ENCODE data around the gene NFIB. TPM values are rescaled to one million over a fixed set of nuclear protein-coding genes. Genes with fewer than 3 reads are reported as not detected.

Gene NFIB
- total and polyA plus RNA-seq, 2 donors (not counting 1 experiment from before 2014, with no cell fraction given): 29.3 to 36.3 TPM

DNA sequence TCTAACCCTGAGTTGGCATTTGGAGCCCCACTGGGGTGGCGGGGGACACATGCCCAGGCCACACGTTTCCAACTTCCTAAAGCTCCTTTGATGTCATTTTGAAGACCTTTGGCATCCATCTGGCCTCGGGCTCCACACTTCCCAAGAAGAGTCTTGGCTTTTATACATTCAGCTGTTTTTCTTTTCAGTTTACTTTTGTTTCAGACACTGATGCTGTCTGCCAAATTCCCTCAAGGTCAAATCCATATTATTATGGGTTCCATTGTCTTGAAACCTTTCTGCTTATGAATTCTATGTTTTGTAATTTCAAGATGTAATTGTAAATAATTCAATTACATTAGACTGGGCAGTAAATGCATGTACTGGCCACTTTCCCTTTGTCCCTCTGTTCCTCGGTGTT lies 23.7 kb upstream of the NFIB start:
- Histone ChIP-seq H3K27ac (ENCODE audit: insufficient read depth, low read length) (no peak overlapping the region), H4K20me1 (ENCODE audit: control insufficient read depth, extremely low read depth, insufficient read depth, low read length) (no peaks in the 10 kb centered on the region), H3K36me3 (ENCODE audit: control insufficient read depth, insufficient read depth, low read length) (no peaks in the 10 kb centered on the region), H3K4me1 (ENCODE audit: control insufficient read depth, extremely low read depth, insufficient read depth, low read length) (no peaks in the 10 kb centered on the region), H3K79me2 (ENCODE audit: control insufficient read depth, insufficient read depth, low read length) (no peaks in the 10 kb centered on the region), H3K9me3 (ENCODE audit: control insufficient read depth, insufficient read depth, low read depth, low read length) (no peaks in the 10 kb centered on the region), H3K4me2 (ENCODE audit: extremely low read depth, insufficient read depth, low read length) (no peak overlapping the region), H3K9ac (ENCODE audit: insufficient read depth, low read length) (no peak overlapping the region), H2AFZ (ENCODE audit: low read length) (no peak overlapping the region), H3K4me3 (replicated peaks in 1 of 4; ENCODE audit: control extremely low read depth in 1 of 4, insufficient read depth in 1 of 4, low read depth in 3 of 4, low read length in 4 of 4) (no peak overlapping the region), H3K27me3 (ENCODE audit: control insufficient read depth, insufficient read depth, low read length) (peaks cover 22% of the 10 kb centered on the region)
- TF ChIP-seq EZH2 (IDR thresholded peaks at IDR 0.05; ENCODE audit: low read length, missing control alignments): no peak
- TF ChIP-seq, protein P1, sequence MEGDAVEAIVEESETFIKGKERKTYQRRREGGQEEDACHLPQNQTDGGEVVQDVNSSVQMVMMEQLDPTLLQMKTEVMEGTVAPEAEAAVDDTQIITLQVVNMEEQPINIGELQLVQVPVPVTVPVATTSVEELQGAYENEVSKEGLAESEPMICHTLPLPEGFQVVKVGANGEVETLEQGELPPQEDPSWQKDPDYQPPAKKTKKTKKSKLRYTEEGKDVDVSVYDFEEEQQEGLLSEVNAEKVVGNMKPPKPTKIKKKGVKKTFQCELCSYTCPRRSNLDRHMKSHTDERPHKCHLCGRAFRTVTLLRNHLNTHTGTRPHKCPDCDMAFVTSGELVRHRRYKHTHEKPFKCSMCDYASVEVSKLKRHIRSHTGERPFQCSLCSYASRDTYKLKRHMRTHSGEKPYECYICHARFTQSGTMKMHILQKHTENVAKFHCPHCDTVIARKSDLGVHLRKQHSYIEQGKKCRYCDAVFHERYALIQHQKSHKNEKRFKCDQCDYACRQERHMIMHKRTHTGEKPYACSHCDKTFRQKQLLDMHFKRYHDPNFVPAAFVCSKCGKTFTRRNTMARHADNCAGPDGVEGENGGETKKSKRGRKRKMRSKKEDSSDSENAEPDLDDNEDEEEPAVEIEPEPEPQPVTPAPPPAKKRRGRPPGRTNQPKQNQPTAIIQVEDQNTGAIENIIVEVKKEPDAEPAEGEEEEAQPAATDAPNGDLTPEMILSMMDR (conservative IDR thresholded peaks at IDR 0.05 in 1 of 2, IDR thresholded peaks at IDR 0.05 in 1 of 2; ENCODE audit: low read depth in 1 of 2, low read length in 2 of 2): no peak
- no peak for DNase-seq (ENCODE audit: low read depth in 2 of 2)

DNA sequence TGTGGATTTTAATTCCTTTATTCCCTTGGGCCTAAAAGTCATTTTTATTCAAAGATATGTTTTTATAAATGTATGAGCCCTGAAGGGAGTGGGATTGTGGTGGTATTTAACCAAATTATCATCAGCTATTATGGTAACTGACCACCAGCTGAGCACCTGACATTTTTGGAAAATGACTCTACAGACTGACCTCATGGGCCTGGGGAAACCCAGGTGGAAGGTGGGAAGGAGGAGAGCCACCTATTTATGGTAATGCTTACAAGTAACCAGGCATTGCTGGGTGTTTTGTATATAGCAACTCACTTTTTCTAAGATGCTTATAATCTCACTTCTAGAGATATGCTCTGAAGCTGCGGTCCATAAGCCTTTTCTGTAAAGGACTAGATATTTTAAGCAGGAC lies 22.3 kb upstream of the NFIB start:
- no peak overlapping the region for H3K4me3 ChIP-seq (replicated peaks in 1 of 4; ENCODE audit: control extremely low read depth in 1 of 4, insufficient read depth in 1 of 4, low read depth in 3 of 4, low read length in 4 of 4)
- peaks cover 9% of the 10 kb centered on the region for H3K27me3 ChIP-seq (ENCODE audit: control insufficient read depth, insufficient read depth, low read length)
- H4K20me1 ChIP-seq (ENCODE audit: control insufficient read depth, extremely low read depth, insufficient read depth, low read length): no peaks in the 10 kb centered on the region
- no peaks in the 10 kb centered on the region for H3K9me3 ChIP-seq (ENCODE audit: control insufficient read depth, insufficient read depth, low read depth, low read length)
- H3K79me2 ChIP-seq (ENCODE audit: control insufficient read depth, insufficient read depth, low read length): no peaks in the 10 kb centered on the region
- no peak overlapping the region for H3K9ac ChIP-seq (ENCODE audit: insufficient read depth, low read length)
- no peak for TF ChIP-seq EZH2 (IDR thresholded peaks at IDR 0.05; ENCODE audit: low read length, missing control alignments)
- TF ChIP-seq, protein P1 (conservative IDR thresholded peaks at IDR 0.05 in 1 of 2, IDR thresholded peaks at IDR 0.05 in 1 of 2; ENCODE audit: low read depth in 1 of 2, low read length in 2 of 2): no peak
- H3K4me2 ChIP-seq (ENCODE audit: extremely low read depth, insufficient read depth, low read length): no peak overlapping the region
- no peak for DNase-seq (ENCODE audit: low read depth in 2 of 2)
- no peak overlapping the region for H3K27ac ChIP-seq (ENCODE audit: insufficient read depth, low read length)
- no peaks in the 10 kb centered on the region for H3K4me1 ChIP-seq (ENCODE audit: control insufficient read depth, extremely low read depth, insufficient read depth, low read length)
- H3K36me3 ChIP-seq (ENCODE audit: control insufficient read depth, insufficient read depth, low read length): no peaks in the 10 kb centered on the region
- no peak overlapping the region for H2AFZ ChIP-seq (ENCODE audit: low read length)

DNA sequence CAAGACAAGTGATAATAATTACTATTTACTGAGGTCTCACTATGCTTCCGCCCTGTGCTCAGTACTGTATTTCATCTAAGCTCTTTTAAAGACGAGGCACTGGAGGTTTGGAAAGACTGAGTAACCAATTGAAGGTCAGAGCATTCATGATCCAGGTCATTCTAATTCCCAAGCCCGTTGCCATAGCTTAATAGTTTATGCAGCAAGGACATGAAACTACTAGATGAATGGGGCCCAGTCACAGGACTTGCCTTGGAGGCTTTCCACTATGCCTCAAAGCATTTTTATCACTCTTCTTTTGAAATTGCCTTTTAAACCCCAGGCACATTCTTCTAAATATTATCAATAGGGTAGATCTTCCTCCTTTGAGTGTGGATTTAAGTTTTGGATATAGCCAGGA lies 17.2 kb upstream of the NFIB start:
- Histone ChIP-seq H3K27me3 (ENCODE audit: control insufficient read depth, insufficient read depth, low read length) (no peaks in the 10 kb centered on the region), H3K9me3 (ENCODE audit: control insufficient read depth, insufficient read depth, low read depth, low read length) (no peaks in the 10 kb centered on the region), H4K20me1 (ENCODE audit: control insufficient read depth, extremely low read depth, insufficient read depth, low read length) (no peaks in the 10 kb centered on the region), H3K4me1 (ENCODE audit: control insufficient read depth, extremely low read depth, insufficient read depth, low read length) (peaks cover 2% of the 10 kb centered on the region), H3K36me3 (ENCODE audit: control insufficient read depth, insufficient read depth, low read length) (no peaks in the 10 kb centered on the region), H3K4me3 (replicated peaks in 1 of 4; ENCODE audit: control extremely low read depth in 1 of 4, insufficient read depth in 1 of 4, low read depth in 3 of 4, low read length in 4 of 4) (no peak overlapping the region), H3K27ac (ENCODE audit: insufficient read depth, low read length) (no peak overlapping the region), H2AFZ (ENCODE audit: low read length) (no peak overlapping the region), H3K4me2 (ENCODE audit: extremely low read depth, insufficient read depth, low read length) (no peak overlapping the region), H3K79me2 (ENCODE audit: control insufficient read depth, insufficient read depth, low read length) (no peaks in the 10 kb centered on the region), H3K9ac (ENCODE audit: insufficient read depth, low read length) (no peak overlapping the region)
- no peak for TF ChIP-seq EZH2 (IDR thresholded peaks at IDR 0.05; ENCODE audit: low read length, missing control alignments)
- no peak for DNase-seq (ENCODE audit: low read depth in 2 of 2)
